A673 (cell line): ENCODE data around the gene MYEOV. TPM values are rescaled to one million over a fixed set of nuclear protein-coding genes. Genes with fewer than 3 reads are reported as not detected.

ENCODE experiments used
- BruUV-seq: library from RNA; stranded (reverse); fragments of 400-500 nt; replicated peaks from 2 replicates; lab custom pipeline; 2021; lab: Mats Ljungman, UMichigan
- CTCF ChIA-PET: fragments of 300-600 bp; sonication (Branson Sonifier 250); formaldehyde crosslinking; loops from one replicate; lab custom pipeline; 2022; ENCODE audit warnings: antibody characterized with exemption; lab: Charles Lee
- POLR2A ChIA-PET: fragments of 300-600 bp; sonication (Branson Sonifier 250); formaldehyde crosslinking; loops from one replicate; lab custom pipeline; 2022; ENCODE audit warnings: antibody characterized with exemption; ENCODE audit not compliant: low non-redundant PET; lab: Charles Lee
- DNase-seq: peaks from one replicate; pipeline ENCODE4 v3.0.0-alpha.2; 2015; ENCODE audit warnings: low spot score
- H3K27ac ChIP-seq: fragments of 200-600 bp; sonication (generic); 2 replicates; pipeline ENCODE4 v1.5.1; 2016; ENCODE audit warnings: mixed run types, low read depth, mild to moderate bottlenecking, mixed read lengths, antibody characterized with exemption, low read length; ENCODE audit not compliant: poor library complexity, severe bottlenecking
- H3K27me3 ChIP-seq: fragments of 200-600 bp; sonication (generic); replicated peaks from 2 replicates; pipeline ENCODE4 v1.6.1; 2017; ENCODE audit warnings: mixed run types, low read depth, mild to moderate bottlenecking, mixed read lengths, antibody characterized with exemption, low read length; ENCODE audit not compliant: insufficient read depth, poor library complexity
- H3K36me3 ChIP-seq: fragments of 200-600 bp; sonication (generic); 2 replicates; pipeline ENCODE4 v1.6.1; 2016; ENCODE audit warnings: mixed run types, mild to moderate bottlenecking, mixed read lengths, antibody characterized with exemption, low read length; ENCODE audit not compliant: insufficient read depth, poor library complexity, severe bottlenecking
- H3K4me1 ChIP-seq: fragments of 200-600 bp; sonication (generic); 2 replicates; pipeline ENCODE4 v1.6.1; 2017; ENCODE audit warnings: mixed run types, mild to moderate bottlenecking, mixed read lengths, antibody characterized with exemption, low read length; ENCODE audit not compliant: insufficient read depth, poor library complexity, severe bottlenecking
- H3K4me3 ChIP-seq: fragments of 200-600 bp; sonication (generic); 2 replicates; pipeline ENCODE4 v1.5.1; 2016; ENCODE audit warnings: low read depth, mixed run types, mild to moderate bottlenecking, mixed read lengths, low read length; ENCODE audit not compliant: poor library complexity, severe bottlenecking
- H3K9me3 ChIP-seq: fragments of 200-600 bp; sonication (generic); 2 replicates; pipeline ENCODE4 v1.6.1; 2016; ENCODE audit warnings: mixed run types, low read depth, mild to moderate bottlenecking, mixed read lengths, antibody characterized with exemption, low read length; ENCODE audit not compliant: poor library complexity, severe bottlenecking
- EZH2 ChIP-seq: fragments of 200-600 bp; sonication (generic); IDR thresholded peaks from 2 replicates; pipeline ENCODE4 v1.6.1; 2017; ENCODE audit warnings: borderline replicate concordance, low read depth, mild to moderate bottlenecking, mixed read lengths, antibody characterized with exemption, low read length; ENCODE audit not compliant: poor library complexity, severe bottlenecking
- intact Hi-C: fragments of 100-400 bp; cut with micrococcal nuclease; formaldehyde crosslinking; loops from one replicate; pipeline ENCODE4 v1.10.0; 2022; ENCODE audit not compliant: unreplicated experiment
- total RNA-seq: library from RNA; stranded (reverse); gene quantifications from 2 replicates; pipeline ENCODE4 v1.2.3, GENCODE V29; 2021
- TF ChIP-seq, protein P1 (sequence below): fragments of 300-800, 200-600 bp; sonication (generic); conservative IDR thresholded peaks from 2 replicates; pipeline ENCODE4 v1.5.1; 2017; ENCODE audit warnings: low read depth, mild to moderate bottlenecking, antibody characterized with exemption, low read length, moderate library complexity, mixed read lengths

MYEOV gene
- total RNA-seq, 1 experiment from 2014 or later = 174 TPM

DNA sequence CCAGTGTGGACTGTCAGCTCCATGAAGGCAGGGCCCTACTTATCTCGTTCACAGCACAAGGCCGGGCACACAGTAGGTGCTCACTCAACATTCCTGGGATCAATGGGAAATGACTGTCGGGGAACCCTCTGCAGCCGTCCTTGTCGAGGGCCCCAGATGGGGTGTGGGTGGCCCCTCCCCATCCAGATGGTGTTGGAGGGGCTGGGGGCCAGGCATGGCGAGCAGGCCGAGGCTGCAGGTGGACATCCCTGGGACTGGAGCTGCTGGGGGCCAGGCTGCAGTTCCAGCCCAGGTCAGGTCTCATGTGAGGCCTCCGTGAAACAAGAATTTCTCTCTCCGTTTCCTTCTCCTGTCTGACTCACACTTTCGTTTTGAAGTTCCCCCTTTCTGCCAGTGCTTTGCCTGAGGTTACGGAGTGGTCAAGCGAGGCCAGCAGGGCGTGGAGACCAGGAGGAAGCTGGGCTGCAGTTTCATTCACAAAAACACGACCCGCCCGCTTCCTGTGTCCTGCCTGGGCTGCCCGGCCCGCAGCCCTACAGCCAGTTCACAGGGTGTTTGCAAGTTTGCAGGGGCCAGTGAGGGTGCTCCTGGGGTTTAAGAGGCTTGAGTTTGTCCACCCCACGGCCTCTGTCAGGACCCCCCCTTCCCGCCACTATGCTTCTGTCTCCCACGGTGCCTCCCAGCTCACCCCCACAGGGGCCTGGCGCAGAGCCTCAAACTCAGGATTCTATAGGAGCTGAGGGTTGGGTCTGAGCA is 4.5 kb downstream of the MYEOV start:
- Histone ChIP-seq H3K36me3 (peaks cover 56% of the 10 kb centered on the region), H3K27ac (peak overlapping the region; percentile 92), H3K4me3 (peak overlapping the region; percentile 77), H3K4me1 (peaks cover 71% of the 10 kb centered on the region), H3K9me3 (no peaks in the 10 kb centered on the region), H3K27me3 (no peaks in the 10 kb centered on the region)
- ChIA-PET POLR2A (interaction anchor here (0.9 kb wide), 1 partner anchor 14 kb away, joined by 5 read pairs; no protein-coding TSS in a partner anchor), CTCF (interaction anchor here (1.1 kb wide), 1 partner anchor 92 kb away, joined by 3 read pairs; no protein-coding TSS in a partner anchor)
- no peak for TF ChIP-seq EZH2
- TF ChIP-seq, protein P1, sequence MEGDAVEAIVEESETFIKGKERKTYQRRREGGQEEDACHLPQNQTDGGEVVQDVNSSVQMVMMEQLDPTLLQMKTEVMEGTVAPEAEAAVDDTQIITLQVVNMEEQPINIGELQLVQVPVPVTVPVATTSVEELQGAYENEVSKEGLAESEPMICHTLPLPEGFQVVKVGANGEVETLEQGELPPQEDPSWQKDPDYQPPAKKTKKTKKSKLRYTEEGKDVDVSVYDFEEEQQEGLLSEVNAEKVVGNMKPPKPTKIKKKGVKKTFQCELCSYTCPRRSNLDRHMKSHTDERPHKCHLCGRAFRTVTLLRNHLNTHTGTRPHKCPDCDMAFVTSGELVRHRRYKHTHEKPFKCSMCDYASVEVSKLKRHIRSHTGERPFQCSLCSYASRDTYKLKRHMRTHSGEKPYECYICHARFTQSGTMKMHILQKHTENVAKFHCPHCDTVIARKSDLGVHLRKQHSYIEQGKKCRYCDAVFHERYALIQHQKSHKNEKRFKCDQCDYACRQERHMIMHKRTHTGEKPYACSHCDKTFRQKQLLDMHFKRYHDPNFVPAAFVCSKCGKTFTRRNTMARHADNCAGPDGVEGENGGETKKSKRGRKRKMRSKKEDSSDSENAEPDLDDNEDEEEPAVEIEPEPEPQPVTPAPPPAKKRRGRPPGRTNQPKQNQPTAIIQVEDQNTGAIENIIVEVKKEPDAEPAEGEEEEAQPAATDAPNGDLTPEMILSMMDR = no peak
- DNase-seq = no peak
- intact Hi-C loops = loop anchor here (5.0 kb wide), 3 partner anchors 54 to 339 kb away; no protein-coding TSS in a partner anchor
- no TSS peak for BruUV-seq

DNA sequence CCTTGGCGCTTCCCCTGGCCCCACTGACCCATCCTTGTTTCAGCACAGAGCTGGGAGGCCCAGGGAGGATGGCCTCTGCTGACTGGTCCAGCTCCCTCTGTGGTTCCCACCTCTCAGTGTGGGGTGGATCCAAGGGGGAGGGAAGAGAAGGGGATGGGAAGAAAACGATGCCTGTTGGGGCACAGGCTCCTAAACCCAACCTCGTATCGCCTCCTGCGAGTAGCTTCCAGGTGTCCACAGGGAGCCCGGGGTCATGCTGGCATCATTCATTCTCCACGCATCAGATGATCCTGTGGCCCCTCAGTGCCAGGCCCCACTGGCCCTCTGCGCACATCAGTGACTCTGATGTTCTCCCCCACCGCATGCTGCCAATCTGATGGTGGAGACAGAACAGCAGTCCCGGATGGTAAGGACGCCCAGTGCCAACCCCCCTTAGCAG is 5.1 kb downstream of the MYEOV start:
- intact Hi-C loops = loop anchor here (5.0 kb wide), 3 partner anchors 53 to 338 kb away; no protein-coding TSS in a partner anchor
- H3K4me1 ChIP-seq = peaks cover 73% of the 10 kb centered on the region
- BruUV-seq = no TSS peak
- peak overlapping the region; percentile 92 for H3K27ac ChIP-seq
- TF ChIP-seq, protein P1 = no peak
- no peak for TF ChIP-seq EZH2
- no peaks in the 10 kb centered on the region for H3K27me3 ChIP-seq
- ChIA-PET POLR2A (no interaction called here), CTCF (interaction anchor here (1.1 kb wide), 1 partner anchor 93 kb away, joined by 3 read pairs; no protein-coding TSS in a partner anchor)
- H3K4me3 ChIP-seq = no peak overlapping the region
- no peak for DNase-seq
- peaks cover 60% of the 10 kb centered on the region for H3K36me3 ChIP-seq
- H3K9me3 ChIP-seq = no peaks in the 10 kb centered on the region

DNA sequence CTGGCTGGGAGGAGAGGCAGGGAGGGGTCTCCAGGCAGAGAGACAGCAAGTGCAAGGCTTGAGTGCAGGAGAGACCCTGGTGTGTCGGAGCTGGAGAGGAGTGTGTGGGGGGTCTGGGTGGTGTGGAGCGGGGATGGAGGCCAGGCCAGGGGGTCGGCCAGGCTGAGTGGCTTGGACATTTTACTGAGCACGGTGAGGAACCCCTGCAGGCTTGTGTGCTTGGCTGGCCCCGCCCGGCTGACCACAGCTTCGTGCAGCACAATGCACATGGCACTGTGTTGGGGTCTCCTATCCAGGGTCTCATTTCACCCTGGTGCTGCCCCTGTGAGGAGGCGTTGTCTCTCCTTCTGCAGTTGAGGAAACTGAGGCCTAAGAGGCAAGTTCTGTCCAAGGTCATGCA is 5.6 kb downstream of the MYEOV start:
- no peaks in the 10 kb centered on the region for H3K27me3 ChIP-seq
- ChIA-PET POLR2A (no interaction called here), CTCF (no interaction called here)
- DNase-seq = no peak
- H3K27ac ChIP-seq = peak overlapping the region; percentile 92
- intact Hi-C loops = loop anchor here (5.0 kb wide), 3 partner anchors 53 to 338 kb away; no protein-coding TSS in a partner anchor
- TF ChIP-seq EZH2 = no peak
- TF ChIP-seq, protein P1 = no peak
- no peaks in the 10 kb centered on the region for H3K9me3 ChIP-seq
- peaks cover 65% of the 10 kb centered on the region for H3K36me3 ChIP-seq
- no TSS peak for BruUV-seq
- H3K4me3 ChIP-seq = no peak overlapping the region
- peaks cover 78% of the 10 kb centered on the region for H3K4me1 ChIP-seq
